KMS-11 (cell line): ENCODE measurements around the gene FREM1.

ENCODE experiments used
- H2AFZ ChIP-seq: fragments of 200-600 bp; sonication (generic); 2 replicates; pipeline ENCODE4 v1.6.1; 2016; ENCODE audit warnings: antibody characterized with exemption, mixed run types, low read depth
- H3K27ac ChIP-seq: fragments of 200-600 bp; sonication (generic); 2 replicates; pipeline ENCODE4 v1.6.1; 2016; ENCODE audit warnings: mild to moderate bottlenecking, mixed run types
- H3K27me3 ChIP-seq: fragments of 200-600 bp; sonication (generic); 2 replicates; pipeline ENCODE4 v1.6.1; 2017; ENCODE audit warnings: mild to moderate bottlenecking, low read depth, mixed run types, moderate library complexity; ENCODE audit not compliant: insufficient read depth
- H3K36me3 ChIP-seq: fragments of 200-600 bp; sonication (generic); 2 replicates; pipeline ENCODE4 v1.6.1; 2017; ENCODE audit warnings: mild to moderate bottlenecking, mixed run types; ENCODE audit not compliant: insufficient read depth
- H3K4me1 ChIP-seq: fragments of 200-600 bp; sonication (generic); 2 replicates; pipeline ENCODE4 v1.6.1; 2016; ENCODE audit warnings: mild to moderate bottlenecking, low read depth, mixed run types; ENCODE audit not compliant: poor library complexity, severe bottlenecking
- H3K4me2 ChIP-seq: fragments of 200-600 bp; sonication (generic); 2 replicates; pipeline ENCODE4 v1.7.0; 2016; ENCODE audit warnings: mild to moderate bottlenecking, mixed run types
- H3K4me3 ChIP-seq: fragments of 200-600 bp; sonication (generic); IDR thresholded peaks from 2 replicates; pipeline ENCODE4 v1.6.1; 2017; ENCODE audit warnings: low read depth, low read length, mixed read lengths; ENCODE audit not compliant: insufficient read depth
- H3K79me2 ChIP-seq: fragments of 200-600 bp; sonication (generic); 2 replicates; pipeline ENCODE4 v1.6.1; 2016; ENCODE audit warnings: low read depth, mixed run types; ENCODE audit not compliant: insufficient read depth
- H3K9ac ChIP-seq: fragments of 200-600 bp; sonication (generic); 2 replicates; pipeline ENCODE4 v1.6.1; 2016; ENCODE audit warnings: mild to moderate bottlenecking, mixed run types
- H4K20me1 ChIP-seq: fragments of 200-600 bp; sonication (generic); 2 replicates; pipeline ENCODE4 v1.6.1; 2016; ENCODE audit warnings: mild to moderate bottlenecking, mixed run types; ENCODE audit not compliant: insufficient read depth
- CTCF ChIP-seq: fragments of 200-600 bp; sonication (generic); conservative IDR thresholded peaks from 2 replicates; pipeline ENCODE4 v1.6.1; 2017; ENCODE audit warnings: low read depth, mild to moderate bottlenecking, antibody characterized with exemption, low read length, moderate library complexity, mixed read lengths

Gene FREM1

GRCh38 chr9:14956208-14956607, 46.0 kb upstream of the FREM1 start:
- H3K36me3 ChIP-seq = no peaks in the 10 kb centered on the region
- no peak overlapping the region for H3K4me3 ChIP-seq
- no peak overlapping the region for H3K4me2 ChIP-seq
- no peak overlapping the region for H2AFZ ChIP-seq
- H3K27ac ChIP-seq = no peak overlapping the region
- H3K4me1 ChIP-seq = no peaks in the 10 kb centered on the region
- no peaks in the 10 kb centered on the region for H4K20me1 ChIP-seq
- H3K79me2 ChIP-seq = no peaks in the 10 kb centered on the region
- H3K27me3 ChIP-seq = no peaks in the 10 kb centered on the region
- TF ChIP-seq CTCF = no peak
- H3K9ac ChIP-seq = no peak overlapping the region

- no peak for TF ChIP-seq CTCF
- Histone ChIP-seq H3K36me3 (no peaks in the 10 kb centered on the region), H4K20me1 (no peaks in the 10 kb centered on the region), H3K9ac (no peak overlapping the region), H3K4me1 (no peaks in the 10 kb centered on the region), H3K27ac (no peak overlapping the region), H3K79me2 (no peaks in the 10 kb centered on the region), H3K4me3 (no peak overlapping the region), H3K27me3 (no peaks in the 10 kb centered on the region), H2AFZ (no peak overlapping the region), H3K4me2 (no peak overlapping the region)
These were observed 35.1 kb upstream of the FREM1 start for GRCh38 chr9:14945351-14945750.

GRCh38 chr9:14941501-14942405, 31.5 kb upstream of the FREM1 start:
- H3K4me1 ChIP-seq = no peaks in the 10 kb centered on the region
- no peaks in the 10 kb centered on the region for H3K79me2 ChIP-seq
- H3K27ac ChIP-seq = no peak overlapping the region
- H2AFZ ChIP-seq = no peak overlapping the region
- no peaks in the 10 kb centered on the region for H3K27me3 ChIP-seq
- H3K9ac ChIP-seq = no peak overlapping the region
- H3K4me2 ChIP-seq = no peak overlapping the region
- no peak overlapping the region for H3K4me3 ChIP-seq
- no peak for TF ChIP-seq CTCF
- no peaks in the 10 kb centered on the region for H3K36me3 ChIP-seq
- H4K20me1 ChIP-seq = no peaks in the 10 kb centered on the region

GRCh38 chr9:14939378-14939777, 29.1 kb upstream of the FREM1 start:
- no peaks in the 10 kb centered on the region for H3K36me3 ChIP-seq
- H3K27me3 ChIP-seq = no peaks in the 10 kb centered on the region
- no peak overlapping the region for H3K4me3 ChIP-seq
- no peak overlapping the region for H2AFZ ChIP-seq
- no peak overlapping the region for H3K27ac ChIP-seq
- no peak overlapping the region for H3K4me2 ChIP-seq
- H3K4me1 ChIP-seq = no peaks in the 10 kb centered on the region
- no peaks in the 10 kb centered on the region for H3K79me2 ChIP-seq
- H3K9ac ChIP-seq = no peak overlapping the region
- no peak for TF ChIP-seq CTCF
- no peaks in the 10 kb centered on the region for H4K20me1 ChIP-seq
